ENCODE measurements around the gene TUBB2A.
A peak's percentile ranks its signal among the peaks of the same experiment; 100 is the strongest.
"Not testable (repeated sequence)": the region's sequence is repeated elsewhere in the genome, so short reads cannot be mapped to it uniquely, and the experiment has no call there.

Gene TUBB2A

DNA sequence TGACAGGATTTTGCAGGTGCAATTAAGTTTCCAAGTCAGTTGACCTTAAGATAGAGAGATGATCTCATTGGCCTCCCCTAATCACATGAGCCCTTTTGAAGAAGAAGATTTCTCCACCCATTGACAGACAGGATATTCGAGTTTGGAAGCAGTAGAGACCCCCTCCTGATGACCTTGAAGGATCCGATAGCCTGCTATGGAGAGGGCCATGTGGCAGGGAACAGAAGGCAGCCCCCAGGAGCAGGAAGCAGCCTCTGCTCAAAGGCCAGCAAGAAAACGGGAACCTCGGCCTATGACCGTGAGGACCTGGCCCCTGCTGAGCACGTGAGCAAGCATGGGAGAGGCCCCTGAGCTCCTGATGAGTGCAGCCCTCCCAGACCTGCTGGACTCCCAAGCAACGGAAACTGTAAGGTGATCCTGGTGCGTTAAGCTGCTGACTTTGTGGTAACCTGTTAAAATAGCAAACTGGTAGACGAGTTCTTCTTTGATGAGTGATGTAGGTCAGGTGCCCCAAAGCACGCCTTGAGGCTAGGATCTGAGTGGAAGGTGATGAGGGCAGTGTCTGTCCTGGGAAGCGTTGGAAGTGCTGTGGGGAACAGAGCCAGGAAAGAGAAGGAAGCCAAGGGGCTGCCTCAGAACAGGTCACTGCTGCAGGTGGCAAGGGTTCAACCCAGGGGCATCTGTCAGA is 18.5 kb upstream of the TUBB2A start:
- no peak overlapping the region for H3K4me2 ChIP-seq (ENCODE audit: low read depth, low read length, poor library complexity, severe bottlenecking)

DNA sequence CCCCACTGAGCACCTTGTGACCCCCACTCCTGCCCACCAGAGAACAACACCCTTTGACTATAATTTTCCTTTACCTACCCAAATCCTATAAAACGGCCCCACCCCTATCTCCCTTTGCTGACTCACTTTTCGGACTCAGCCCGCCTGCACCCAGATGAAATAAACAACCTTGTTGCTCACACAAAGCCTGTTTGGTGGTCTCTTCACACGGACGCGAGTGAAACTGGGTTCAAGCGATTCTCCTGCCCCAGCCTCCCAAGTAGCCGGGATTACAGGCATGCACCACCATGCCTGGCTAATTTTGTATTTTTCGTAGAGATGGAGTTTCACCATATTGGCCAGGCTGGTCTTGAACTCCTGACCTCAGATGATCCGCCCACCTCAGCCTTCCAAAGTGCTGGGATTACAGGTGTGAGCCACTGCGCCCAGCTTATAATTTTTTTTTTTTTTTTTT is 16.3 kb upstream of the TUBB2A start:
- H3K36me3 ChIP-seq (ENCODE audit: low read length); H3K27ac ChIP-seq (ENCODE audit: low read depth, low read length); H3K27me3 ChIP-seq (ENCODE audit: low read length); H3K4me3 ChIP-seq (ENCODE audit: insufficient read depth, low read length, poor library complexity, severe bottlenecking); H2AFZ ChIP-seq (ENCODE audit: low read depth, low read length, severe bottlenecking); H4K20me1 ChIP-seq (ENCODE audit: low read depth, low read length); H3K9me2 ChIP-seq (replicated peaks; ENCODE audit: insufficient read depth, low read length); H3F3A ChIP-seq (ENCODE audit: insufficient read depth); H3K79me2 ChIP-seq (ENCODE audit: insufficient read depth, low read length); H3K9me3 ChIP-seq (ENCODE audit: insufficient read depth, low read length); H3K9ac ChIP-seq (ENCODE audit: low read length); H3K4me2 ChIP-seq (ENCODE audit: low read depth, low read length, poor library complexity, severe bottlenecking): not testable (repeated sequence)

More for the DNA sequence above, 18.5 kb upstream of the TUBB2A start:
- Histone ChIP-seq H3K36me3 (ENCODE audit: low read length) (no peaks in the 10 kb centered on the region), H3K9me2 (replicated peaks; ENCODE audit: insufficient read depth, low read length) (no peaks in the 10 kb centered on the region), H3K27ac (ENCODE audit: low read depth, low read length) (no peak overlapping the region), H3K79me2 (ENCODE audit: insufficient read depth, low read length) (no peaks in the 10 kb centered on the region), H2AFZ (ENCODE audit: low read depth, low read length, severe bottlenecking) (peak overlapping the region; percentile 17), H3K9me3 (ENCODE audit: insufficient read depth, low read length) (no peaks in the 10 kb centered on the region), H3K27me3 (ENCODE audit: low read length) (no peaks in the 10 kb centered on the region), H3F3A (ENCODE audit: insufficient read depth) (no peaks in the 10 kb centered on the region), H3K4me3 (ENCODE audit: insufficient read depth, low read length, poor library complexity, severe bottlenecking) (no peak overlapping the region), H4K20me1 (ENCODE audit: low read depth, low read length) (no peaks in the 10 kb centered on the region), H3K9ac (ENCODE audit: low read length) (no peak overlapping the region)
- TF ChIP-seq EZH2phosphoT487 (conservative IDR thresholded peaks at IDR 0.05; ENCODE audit: low read length) = no peak
- TF ChIP-seq, protein P1, sequence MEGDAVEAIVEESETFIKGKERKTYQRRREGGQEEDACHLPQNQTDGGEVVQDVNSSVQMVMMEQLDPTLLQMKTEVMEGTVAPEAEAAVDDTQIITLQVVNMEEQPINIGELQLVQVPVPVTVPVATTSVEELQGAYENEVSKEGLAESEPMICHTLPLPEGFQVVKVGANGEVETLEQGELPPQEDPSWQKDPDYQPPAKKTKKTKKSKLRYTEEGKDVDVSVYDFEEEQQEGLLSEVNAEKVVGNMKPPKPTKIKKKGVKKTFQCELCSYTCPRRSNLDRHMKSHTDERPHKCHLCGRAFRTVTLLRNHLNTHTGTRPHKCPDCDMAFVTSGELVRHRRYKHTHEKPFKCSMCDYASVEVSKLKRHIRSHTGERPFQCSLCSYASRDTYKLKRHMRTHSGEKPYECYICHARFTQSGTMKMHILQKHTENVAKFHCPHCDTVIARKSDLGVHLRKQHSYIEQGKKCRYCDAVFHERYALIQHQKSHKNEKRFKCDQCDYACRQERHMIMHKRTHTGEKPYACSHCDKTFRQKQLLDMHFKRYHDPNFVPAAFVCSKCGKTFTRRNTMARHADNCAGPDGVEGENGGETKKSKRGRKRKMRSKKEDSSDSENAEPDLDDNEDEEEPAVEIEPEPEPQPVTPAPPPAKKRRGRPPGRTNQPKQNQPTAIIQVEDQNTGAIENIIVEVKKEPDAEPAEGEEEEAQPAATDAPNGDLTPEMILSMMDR (IDR thresholded peaks at IDR 0.05; ENCODE audit: insufficient read depth, low read length, poor library complexity, severe bottlenecking) = no peak

DNA sequence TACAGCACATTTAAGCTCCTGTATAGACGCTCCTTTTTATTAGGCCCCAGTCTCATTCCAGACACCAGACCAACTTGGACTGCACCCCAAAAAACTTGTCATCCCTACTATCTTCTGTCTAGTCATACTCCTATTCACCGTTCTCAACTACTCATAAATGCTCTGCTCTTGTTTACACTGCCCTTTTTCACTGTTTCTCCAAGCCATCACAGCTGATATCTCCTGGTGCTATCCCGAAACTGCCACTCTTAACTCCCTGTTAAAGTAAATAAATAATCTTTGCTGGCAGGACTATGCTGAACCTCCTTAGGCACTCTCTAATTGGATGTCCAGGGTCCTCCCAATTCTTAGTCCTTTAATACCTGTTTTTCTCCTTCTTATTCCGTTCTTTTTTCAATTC is 15.4 kb upstream of the TUBB2A start:
- not testable (repeated sequence) for H2AFZ ChIP-seq (ENCODE audit: low read depth, low read length, severe bottlenecking); H3K36me3 ChIP-seq (ENCODE audit: low read length); H3K9me2 ChIP-seq (replicated peaks; ENCODE audit: insufficient read depth, low read length); H4K20me1 ChIP-seq (ENCODE audit: low read depth, low read length); H3K4me2 ChIP-seq (ENCODE audit: low read depth, low read length, poor library complexity, severe bottlenecking); H3K9me3 ChIP-seq (ENCODE audit: insufficient read depth, low read length); H3K9ac ChIP-seq (ENCODE audit: low read length); H3K79me2 ChIP-seq (ENCODE audit: insufficient read depth, low read length); H3K4me3 ChIP-seq (ENCODE audit: insufficient read depth, low read length, poor library complexity, severe bottlenecking); H3F3A ChIP-seq (ENCODE audit: insufficient read depth); H3K27me3 ChIP-seq (ENCODE audit: low read length); H3K27ac ChIP-seq (ENCODE audit: low read depth, low read length)

DNA sequence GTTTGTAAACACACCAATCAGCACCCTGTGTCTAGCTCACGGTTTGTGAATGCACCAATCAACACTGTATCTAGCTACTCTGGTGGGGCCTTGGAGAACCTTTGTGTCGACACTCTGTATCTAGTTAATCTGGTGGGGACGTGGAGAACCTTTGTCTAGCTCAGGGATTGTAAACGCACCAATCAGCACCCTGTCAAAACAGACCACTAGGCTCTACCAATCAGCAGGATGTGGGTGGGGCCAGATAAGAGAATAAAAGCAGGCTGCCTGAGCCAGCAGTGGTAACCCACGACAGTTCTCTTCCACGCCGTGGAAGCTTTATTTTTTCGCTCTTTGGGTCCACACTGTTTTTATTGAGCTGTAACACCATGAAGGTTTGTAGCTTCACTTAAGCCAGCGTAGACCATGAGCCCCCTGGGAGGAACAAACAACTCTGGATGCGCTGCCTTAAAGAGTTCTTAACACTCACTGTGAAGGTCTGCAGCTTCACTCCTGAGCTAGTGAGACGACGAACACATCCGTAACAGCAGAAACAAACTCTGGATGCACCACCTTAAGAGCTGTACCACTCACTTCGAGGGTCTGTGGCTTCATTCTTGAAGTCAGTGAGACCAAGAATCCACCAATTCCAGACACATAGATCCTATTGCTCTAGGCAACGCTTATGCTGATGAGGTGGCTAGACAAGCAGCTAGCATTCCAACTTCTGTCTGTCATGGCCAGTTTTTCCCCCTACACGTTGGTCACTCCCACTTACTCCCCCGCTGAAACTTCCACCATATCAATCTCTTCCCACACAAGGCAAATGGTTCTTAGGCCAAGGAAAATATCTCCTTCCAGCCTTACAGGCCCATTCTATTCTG is 14.2 kb upstream of the TUBB2A start:
- not testable (repeated sequence) for H3K9ac ChIP-seq (ENCODE audit: low read length); H3F3A ChIP-seq (ENCODE audit: insufficient read depth); H2AFZ ChIP-seq (ENCODE audit: low read depth, low read length, severe bottlenecking); H3K27me3 ChIP-seq (ENCODE audit: low read length); H3K36me3 ChIP-seq (ENCODE audit: low read length); H3K9me2 ChIP-seq (replicated peaks; ENCODE audit: insufficient read depth, low read length); H3K9me3 ChIP-seq (ENCODE audit: insufficient read depth, low read length); H3K27ac ChIP-seq (ENCODE audit: low read depth, low read length); H4K20me1 ChIP-seq (ENCODE audit: low read depth, low read length); H3K79me2 ChIP-seq (ENCODE audit: insufficient read depth, low read length); H3K4me2 ChIP-seq (ENCODE audit: low read depth, low read length, poor library complexity, severe bottlenecking); H3K4me3 ChIP-seq (ENCODE audit: insufficient read depth, low read length, poor library complexity, severe bottlenecking)

DNA sequence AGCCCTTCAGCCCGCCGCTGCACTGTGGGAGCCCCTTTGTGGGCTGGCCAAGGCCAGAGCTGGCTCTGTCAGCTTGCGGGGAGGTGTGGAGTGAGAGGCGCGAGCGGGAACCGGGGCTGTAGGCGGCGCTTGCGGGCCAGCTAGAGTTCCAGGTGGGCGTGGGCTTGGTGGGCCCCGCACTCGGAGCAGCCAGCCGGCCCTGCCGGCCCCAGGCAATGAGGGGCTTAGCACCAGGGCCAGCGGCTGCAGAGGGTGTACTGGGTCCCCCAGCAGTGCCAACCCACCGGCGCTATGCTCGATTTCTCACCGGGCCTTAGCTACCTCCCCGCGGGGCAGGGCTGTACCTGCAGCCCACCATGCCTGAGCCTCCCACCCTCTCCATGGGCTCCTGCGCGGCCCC is 13.3 kb upstream of the TUBB2A start:
- not testable (repeated sequence) for H4K20me1 ChIP-seq (ENCODE audit: low read depth, low read length); H3K36me3 ChIP-seq (ENCODE audit: low read length); H3K4me2 ChIP-seq (ENCODE audit: low read depth, low read length, poor library complexity, severe bottlenecking); H3K4me3 ChIP-seq (ENCODE audit: insufficient read depth, low read length, poor library complexity, severe bottlenecking); H3K79me2 ChIP-seq (ENCODE audit: insufficient read depth, low read length); H2AFZ ChIP-seq (ENCODE audit: low read depth, low read length, severe bottlenecking); H3K9me3 ChIP-seq (ENCODE audit: insufficient read depth, low read length); H3K9me2 ChIP-seq (replicated peaks; ENCODE audit: insufficient read depth, low read length); H3K27me3 ChIP-seq (ENCODE audit: low read length); H3K27ac ChIP-seq (ENCODE audit: low read depth, low read length); H3K9ac ChIP-seq (ENCODE audit: low read length); H3F3A ChIP-seq (ENCODE audit: insufficient read depth)

DNA sequence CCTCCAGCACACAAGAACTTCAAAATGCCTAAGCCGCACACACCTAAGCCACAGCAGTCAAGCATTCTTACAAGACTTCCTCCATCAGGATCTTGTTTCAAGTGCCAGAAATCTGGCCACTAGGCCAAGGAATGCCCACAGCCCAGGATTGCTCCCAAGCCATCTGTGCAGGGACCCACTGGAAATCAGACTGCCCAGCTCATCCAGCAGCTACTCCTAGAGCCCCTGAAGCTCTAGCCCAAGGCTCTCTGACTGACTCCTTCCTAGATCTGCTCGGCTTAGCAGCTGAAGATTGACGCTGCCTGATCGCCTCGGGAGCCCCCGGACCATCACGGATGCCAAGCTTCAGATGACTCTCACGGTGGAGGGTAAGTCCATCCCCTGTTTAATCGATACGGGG is 10.7 kb upstream of the TUBB2A start:
- not testable (repeated sequence) for H4K20me1 ChIP-seq (ENCODE audit: low read depth, low read length); H3K4me2 ChIP-seq (ENCODE audit: low read depth, low read length, poor library complexity, severe bottlenecking); H3K79me2 ChIP-seq (ENCODE audit: insufficient read depth, low read length); H3K4me3 ChIP-seq (ENCODE audit: insufficient read depth, low read length, poor library complexity, severe bottlenecking); H3K9ac ChIP-seq (ENCODE audit: low read length); H3K36me3 ChIP-seq (ENCODE audit: low read length); H2AFZ ChIP-seq (ENCODE audit: low read depth, low read length, severe bottlenecking); H3K27ac ChIP-seq (ENCODE audit: low read depth, low read length); H3F3A ChIP-seq (ENCODE audit: insufficient read depth); H3K27me3 ChIP-seq (ENCODE audit: low read length); H3K9me2 ChIP-seq (replicated peaks; ENCODE audit: insufficient read depth, low read length); H3K9me3 ChIP-seq (ENCODE audit: insufficient read depth, low read length)

Data from SU-DHL-6 (cell line).